GM21367 (cell line): Measurements from ENCODE around the gene COMT.

Source experiments
- ATAC-seq: cut with Tn5 transposase; IDR thresholded peaks from one replicate; pipeline ENCODE4 v1.9.1; 2021; ENCODE audit not compliant: unreplicated experiment

Gene COMT

DNA sequence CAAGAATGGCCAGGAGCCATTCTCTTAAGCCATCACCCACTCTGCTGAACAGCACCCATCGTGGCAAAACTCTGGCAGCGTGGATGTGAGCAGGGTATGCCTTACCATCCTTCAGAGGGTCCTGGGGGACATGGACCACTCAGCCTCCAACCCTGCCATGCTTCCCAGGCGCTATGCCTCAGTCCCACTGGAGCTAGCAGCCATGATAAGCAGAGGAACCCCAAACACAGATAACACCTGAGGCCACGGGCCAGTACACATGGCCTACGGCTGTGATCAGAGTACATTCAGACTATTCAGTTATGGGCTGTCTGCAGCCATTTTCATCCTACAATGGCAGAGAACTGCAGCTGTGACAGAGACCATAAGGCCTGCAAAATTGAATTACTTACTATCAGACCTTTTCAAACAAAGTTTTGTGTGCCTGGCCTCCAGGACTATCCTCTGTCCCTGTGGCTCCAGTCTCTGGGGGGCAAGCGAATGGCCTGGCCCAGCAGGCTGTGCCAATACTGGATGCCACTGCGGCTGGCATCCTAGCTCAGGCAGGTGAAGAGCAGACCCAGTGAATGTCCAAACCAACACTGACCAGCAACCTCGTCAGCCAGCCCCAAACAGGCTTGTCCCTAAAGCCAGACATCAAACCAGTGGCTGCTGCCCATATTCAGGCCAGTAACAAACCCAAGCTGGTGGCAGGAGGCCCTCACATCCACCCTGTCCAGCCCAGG lies 68.2 kb downstream of the COMT start:
- ATAC-seq, result no peak

DNA sequence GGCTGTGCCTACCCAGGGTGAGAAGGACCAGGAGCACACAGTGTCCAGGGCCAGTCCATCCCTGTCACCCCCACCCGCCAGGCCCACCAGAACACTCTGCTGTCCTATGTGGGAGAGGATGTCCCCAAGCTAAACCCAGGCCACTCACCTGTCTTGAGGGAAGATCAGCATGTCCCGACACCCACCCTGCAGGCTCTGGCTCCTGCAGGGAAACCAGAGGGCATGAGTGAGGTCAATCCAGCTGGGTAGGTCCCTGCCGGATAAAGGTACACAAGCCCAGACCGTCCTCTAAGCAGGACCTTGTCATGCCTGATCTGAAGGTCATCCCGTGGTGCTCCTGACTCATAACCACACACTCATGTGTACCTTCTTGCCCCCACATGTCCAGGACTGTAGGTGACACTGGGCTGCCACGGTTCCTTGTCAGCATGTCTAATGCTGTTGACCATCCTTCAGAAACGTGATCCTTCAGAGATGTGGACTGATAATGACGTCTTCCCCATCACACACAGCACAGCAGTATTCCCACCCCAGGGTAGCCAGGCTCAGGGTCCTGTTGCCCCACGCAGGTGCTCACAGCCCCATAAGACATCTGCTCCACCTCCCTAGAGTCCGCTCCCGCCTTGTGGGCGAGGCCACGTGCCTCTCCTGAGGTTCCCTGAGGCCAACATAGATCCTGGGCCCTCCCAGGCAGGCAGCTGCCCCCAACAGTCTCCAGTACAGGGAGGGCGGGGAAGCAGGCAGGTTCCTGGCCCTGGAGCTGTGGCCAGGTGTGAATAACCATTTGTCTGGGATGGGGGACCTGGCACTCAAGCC lies 68.9 kb downstream of the COMT start:
- no peak for ATAC-seq

DNA sequence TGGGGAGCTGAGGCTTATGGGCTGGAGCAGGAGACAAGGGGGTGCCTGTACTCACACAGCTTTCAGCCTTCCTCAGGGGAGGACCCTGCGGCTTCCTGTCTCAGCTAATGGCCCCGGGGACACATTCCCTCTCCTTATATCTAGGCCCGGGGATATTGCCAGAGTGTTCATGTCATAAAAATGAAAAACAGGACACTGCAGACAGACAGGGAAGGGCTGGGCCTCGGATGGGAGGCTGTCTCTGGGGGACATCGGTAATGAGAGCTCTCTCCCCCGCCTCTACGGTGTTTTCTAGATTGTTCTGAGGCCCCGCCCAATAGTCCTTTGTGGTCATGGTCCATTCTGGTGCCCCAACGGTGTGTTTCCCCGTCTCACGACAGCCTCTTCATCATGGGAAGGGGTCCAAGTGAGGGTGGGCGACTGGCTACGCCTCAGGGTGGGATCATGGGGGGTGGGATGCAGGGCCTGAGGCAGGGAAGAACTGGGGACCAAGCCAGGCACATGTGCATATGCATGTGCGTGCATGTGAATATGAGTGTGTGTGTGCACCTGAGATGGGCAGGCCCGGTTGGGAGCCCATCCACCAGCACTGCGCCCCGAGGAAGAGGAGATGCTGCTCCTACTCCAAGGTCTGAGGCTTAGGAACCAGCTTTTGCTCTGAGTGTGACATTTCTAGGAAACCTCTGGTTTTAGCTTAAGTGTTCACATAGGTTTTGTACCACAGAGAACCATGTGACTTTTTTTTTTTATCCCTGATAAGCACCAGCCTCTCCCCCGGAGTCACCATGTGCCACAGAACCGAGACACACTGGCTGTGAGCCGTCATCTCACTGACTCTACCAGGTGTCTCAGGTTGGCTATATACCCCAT lies 69.8 kb downstream of the COMT start:
- ATAC-seq, result no peak

DNA sequence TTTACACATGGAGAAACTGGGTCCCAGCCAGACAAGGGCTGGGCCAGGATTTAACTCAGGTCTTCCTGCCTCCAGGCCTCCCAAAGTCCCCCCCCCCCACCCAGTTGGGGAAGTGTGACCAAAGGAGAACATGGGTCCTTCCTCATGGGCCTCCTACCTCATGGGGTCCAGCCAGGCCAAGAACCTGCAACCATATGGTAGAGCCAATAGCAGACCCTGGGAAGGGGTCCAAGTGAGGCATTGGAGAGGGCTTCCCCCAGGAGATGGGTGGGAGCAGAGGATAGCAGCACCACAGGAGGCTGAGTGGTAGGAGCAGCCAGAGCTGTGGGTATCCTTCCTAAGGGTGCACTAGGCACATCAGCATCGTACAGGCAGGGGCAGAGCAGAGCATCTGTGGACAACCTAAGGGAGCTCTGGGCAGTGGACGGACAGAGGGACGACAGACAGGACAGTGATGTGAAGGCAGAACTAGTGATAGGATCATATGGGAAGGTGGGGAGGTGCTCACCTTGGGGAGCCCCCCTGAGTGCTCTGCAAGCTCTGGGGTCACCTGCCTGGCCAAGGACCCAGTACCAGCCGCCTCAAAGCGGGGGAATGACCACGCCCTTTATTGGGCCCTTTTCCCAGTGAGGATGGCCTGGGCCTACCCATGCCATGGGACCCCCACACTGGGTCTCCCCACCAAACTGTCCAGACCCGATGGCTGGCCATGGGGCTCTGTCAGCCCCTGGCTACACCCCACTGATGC lies 70.6 kb downstream of the COMT start:
- no peak for ATAC-seq

DNA sequence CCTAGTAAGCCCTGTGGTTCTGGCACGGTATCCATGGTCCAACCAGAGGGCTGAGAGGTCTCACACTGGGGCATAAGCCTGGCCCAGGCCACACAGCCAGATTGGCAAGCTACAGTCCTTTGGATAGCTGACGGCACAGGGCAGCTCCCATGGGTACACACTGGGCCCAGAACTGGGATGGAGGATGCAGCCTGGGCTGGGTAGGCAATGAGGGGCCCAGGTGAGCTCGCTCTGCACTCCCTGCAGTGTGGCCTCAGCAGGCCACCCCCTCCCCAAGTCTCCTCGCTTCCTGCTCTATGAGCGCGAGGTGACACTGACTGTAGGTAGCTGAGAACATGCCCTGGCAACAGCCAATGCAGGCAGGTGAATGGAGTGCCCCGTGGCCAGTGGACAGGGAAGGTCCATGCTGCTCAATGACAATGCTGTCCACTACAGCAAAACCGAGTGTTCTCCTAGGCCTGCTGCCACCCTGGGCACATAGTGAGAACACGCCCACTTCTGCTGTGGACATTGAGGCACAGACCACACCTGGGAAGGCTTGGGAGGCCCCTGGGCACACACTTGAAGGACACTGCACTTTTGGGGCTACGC lies 71.3 kb downstream of the COMT start:
- ATAC-seq, result no peak

DNA sequence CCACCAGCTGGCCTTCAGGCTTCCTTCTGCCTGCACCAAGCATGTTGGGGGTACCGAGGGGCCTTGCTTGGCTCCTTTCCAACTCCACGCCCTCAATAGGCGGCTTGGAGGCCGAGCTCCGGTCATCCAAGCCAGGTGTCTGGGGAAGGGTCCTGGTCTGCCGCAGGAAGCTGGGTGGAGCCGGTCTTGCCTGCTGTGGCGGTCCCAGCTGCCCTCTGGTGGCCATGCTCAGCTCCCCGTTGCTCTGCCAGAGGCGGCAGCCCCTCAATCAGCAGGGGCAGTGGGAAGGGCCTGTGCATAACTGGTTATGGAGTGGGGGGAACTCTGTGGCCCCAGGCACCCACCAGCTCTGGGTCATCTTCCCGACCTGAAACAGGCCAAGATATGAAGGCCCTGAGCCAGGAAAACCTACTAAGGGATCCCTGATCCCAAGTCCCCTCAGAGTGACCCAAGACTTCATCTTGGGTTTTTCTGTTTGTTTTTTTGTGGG lies 71.9 kb downstream of the COMT start:
- ATAC-seq, result no peak

DNA sequence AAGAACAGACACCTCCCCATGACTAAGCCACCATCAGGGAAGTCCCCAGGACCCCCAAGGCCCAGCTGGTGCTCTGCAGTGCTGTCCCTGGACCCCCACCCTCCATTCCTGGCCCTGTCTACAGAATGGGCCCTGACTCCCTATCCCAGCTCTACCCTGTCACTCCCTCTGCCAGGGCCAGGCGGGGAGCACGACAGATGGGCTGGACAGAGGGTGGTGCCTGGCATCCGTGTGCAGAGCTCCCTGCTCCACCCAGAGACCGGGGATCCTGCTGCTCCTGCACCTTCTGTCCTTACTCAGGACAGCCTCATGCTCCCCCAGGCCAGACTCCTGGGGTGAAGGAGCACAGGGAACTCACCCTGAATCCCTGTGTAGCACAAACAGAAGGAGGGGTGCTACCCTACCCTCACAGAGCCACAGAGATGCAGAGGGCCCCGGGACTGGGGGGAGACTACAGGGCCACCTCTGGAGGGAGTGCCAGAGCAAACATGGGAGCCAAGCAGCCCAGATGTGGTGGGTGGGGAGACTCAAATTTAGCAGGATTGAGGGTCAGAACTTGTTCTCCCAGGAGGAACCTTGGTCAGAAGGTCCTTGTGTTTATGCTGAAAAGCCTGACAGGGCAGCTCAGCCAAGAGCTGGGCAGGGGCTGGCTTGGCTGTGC lies 73.1 kb downstream of the COMT start:
- ATAC-seq, result no peak

DNA sequence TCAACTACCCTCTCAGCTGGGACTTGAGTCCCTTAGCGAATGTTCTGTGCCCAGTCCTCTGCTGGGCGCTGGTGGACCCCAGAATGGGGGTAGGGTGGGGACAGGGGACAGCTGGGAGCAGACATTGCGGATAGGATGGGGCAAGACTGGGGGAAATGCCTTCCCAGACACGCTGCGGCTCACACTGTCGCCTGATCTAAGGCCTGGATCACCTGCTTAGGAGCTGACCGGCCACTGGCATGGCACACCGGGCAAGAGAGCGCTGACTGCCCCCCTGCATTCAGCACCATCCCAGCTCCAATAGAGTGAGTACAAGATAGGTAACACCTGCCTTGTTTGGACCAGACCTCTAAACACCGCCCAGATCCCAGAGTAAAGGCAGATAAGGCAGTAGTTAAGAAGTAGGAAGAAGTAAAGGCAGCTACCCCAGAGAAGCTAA lies 73.6 kb downstream of the COMT start:
- ATAC-seq, result no peak

DNA sequence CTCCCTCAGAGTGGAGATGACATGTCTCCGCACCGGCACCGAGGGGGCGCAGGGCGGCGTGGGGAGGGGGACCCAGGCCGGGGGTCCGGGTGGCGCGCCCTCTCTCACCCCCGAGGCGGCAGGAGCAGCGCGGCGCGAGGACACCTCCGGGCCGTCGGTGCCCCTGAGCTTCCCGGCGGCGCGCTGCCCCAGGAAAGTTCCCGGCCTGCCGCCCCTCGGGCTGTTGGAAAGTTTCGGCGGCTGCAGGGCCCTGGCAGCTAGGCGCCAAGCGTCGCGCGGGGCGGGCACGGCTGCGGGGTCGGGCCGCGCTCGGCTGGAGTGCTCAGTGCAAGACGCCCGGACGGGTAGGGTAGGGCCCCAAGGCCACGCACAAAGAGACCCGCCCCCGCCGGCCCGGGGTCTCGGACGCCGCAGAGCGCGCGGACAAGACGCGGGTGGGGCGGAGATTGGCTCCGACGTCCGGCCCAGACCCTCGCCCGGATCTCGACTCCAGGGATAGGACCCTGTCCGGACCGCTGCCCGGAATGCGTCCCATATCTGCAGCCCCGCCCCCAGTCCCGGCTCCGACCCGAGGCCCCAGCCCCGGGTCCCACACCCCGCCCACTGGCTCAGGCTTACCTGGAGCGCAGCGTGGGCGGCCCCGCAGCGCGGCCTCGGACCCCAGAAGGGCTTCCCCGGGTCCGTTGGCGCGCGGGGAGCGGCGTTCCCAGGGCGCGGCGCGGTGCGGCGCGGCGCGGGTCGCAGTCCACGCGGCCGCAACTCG lies 74.6 kb downstream of the COMT start:
- ATAC-seq, result no peak

DNA sequence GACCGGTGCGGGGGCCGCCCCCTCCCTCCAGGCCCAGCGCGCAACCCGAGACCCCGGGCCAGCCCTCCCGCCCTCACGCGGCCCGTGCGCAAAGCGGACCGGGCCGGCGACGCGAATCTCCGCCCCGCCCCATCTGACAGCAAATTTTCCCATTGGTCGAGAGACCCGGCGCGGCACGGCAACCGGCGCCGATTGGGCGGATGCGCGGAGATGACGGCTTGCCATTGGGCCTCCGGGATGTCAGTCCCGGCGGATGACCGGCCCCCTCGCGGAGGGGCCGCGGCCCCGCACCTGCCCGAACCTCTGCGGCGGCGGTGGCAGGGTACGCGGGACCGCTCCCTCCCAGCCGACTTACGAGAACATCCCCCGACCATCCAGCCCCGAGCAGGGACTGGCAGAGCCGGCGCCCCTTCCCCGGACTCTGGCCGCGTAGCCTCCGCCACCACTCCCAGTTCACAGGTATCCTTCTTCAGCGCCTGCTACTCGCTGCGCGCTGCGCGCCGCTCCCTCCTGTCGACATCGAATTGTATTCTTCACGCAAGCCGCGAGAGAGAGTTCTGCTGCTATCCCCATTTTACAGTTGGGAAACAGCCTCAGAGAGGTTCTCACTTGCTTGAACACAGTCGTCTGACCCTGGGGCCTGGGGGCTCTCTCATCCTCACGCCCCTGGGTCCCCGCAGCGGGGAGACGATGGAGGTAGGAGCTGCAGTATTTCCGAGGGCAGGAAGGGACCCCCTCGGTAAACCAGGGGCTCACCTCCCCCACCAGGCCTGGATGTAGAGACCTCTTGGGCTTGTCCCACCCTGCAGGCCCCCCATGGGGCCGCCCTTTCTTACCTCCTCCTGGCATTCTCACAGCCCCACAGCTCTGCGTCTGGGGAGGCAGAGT lies 75.4 kb downstream of the COMT start, which contains the start of gene ARVCF:
Gene ARVCF, minus strand, starts transcription at position 90 of the 888 bp plus-strand sequence. CDS start 26,029 bp downstream, outside the sequence.
- peak; percentile 53 for ATAC-seq

DNA sequence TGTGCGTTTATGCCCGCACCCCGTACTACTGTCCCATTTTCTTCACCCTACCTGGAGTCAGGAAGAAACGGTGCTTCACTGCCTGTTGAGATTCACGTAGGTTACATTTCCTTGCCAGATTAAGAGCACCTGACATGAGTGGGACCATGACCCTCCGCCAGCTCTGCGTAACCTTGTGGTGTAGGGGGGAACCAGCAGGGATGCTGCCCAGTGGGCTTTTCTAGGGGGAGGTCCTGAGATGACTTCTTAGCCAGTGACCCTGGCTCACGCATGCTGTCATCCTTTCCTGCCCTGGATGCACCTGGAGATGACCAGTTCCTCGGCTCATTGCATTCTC lies 76.0 kb downstream of the COMT start:
- ATAC-seq, result no peak

DNA sequence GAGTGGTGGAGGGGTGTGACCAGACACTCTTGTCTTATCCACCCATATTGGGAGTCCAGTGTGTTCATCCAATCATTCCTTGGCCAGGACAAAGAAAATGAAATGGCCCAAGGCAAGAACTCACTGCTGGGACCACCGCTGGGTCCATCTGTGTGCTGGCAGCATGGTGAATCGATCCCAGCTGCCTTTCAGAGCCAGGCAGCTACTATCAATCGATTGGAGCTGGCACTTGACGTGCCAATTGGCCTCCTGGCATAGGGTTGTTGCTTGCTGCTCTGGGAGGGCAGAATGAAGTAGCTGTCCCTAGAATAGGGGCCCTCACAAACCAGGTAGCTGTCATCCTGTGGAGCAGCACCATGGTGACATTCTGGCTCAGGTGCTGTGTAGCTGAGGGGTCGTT lies 76.4 kb downstream of the COMT start:
- no peak for ATAC-seq
